Measurements from ENCODE around the gene GDA. TPM values are rescaled to one million over a fixed set of nuclear protein-coding genes. Genes with fewer than 3 reads are reported as not detected.

GDA gene
- total and polyA plus RNA-seq, 2 of the 8 experiments (the other 6 are each of a cell fraction or from before 2014, with no cell fraction given): 0.35 to 3.0 TPM

- ChIA-PET CTCF (ENCODE audit: partially characterized antibody) (interaction anchor here (1.3 kb wide), 1 partner anchor 140 kb away, joined by 4 read pairs; no protein-coding TSS in a partner anchor), POLR2A (ENCODE audit: partially characterized antibody) (interaction anchor here (0.9 kb wide), 1 partner anchor 224 kb away, joined by 3 read pairs; no protein-coding TSS in a partner anchor)
- Histone ChIP-seq H2AK5ac (ENCODE audit: low read depth, low read length) (no peak overlapping the region), H4K8ac (ENCODE audit: extremely low read depth, insufficient read depth, low read length) (no peak overlapping the region), H3K79me1 (ENCODE audit: low read depth, low read length) (no peaks in the 10 kb centered on the region), H4K91ac (replicated peaks; ENCODE audit: insufficient read length, low read length) (no peak overlapping the region), H3K36me3 (ENCODE audit: control insufficient read depth in 2 of 4, insufficient read depth in 4 of 4, low read length in 3 of 4) (no peaks in the 10 kb centered on the region), H3K4me1 (replicated peaks in 1 of 4; ENCODE audit: control insufficient read depth in 3 of 4, insufficient read depth in 4 of 4, low read length in 3 of 4) (no peaks in the 10 kb centered on the region), H3K18ac (ENCODE audit: extremely low read depth, low read length) (no peak overlapping the region), H3K23ac (ENCODE audit: insufficient read length) (no peak overlapping the region), H2BK120ac (replicated peaks; ENCODE audit: low read depth, low read length) (no peak overlapping the region), H3K27ac (ENCODE audit: low read depth, low read length) (no peak overlapping the region), H2BK12ac (ENCODE audit: low read depth, low read length) (no peak overlapping the region), H2BK20ac (ENCODE audit: low read length) (no peak overlapping the region), H3K9me3 (ENCODE audit: insufficient read depth in 2 of 2, low read depth in 1 of 2, low read length in 1 of 2) (no peaks in the 10 kb centered on the region; a peak in 1 of 4 replicates), H3K4me3 (ENCODE audit: extremely low read depth in 1 of 4, insufficient read depth in 2 of 4, low read depth in 3 of 4, low read length in 4 of 4) (no peak overlapping the region), H2AFZ (ENCODE audit: low read length) (no peak overlapping the region), H4K20me1 (replicated peaks in 1 of 2; ENCODE audit: control insufficient read depth in 1 of 2, insufficient read depth in 2 of 2, low read length in 2 of 2) (no peaks in the 10 kb centered on the region), H3K79me2 (ENCODE audit: control insufficient read depth in 1 of 2, insufficient read depth in 2 of 2, low read length in 2 of 2) (no peaks in the 10 kb centered on the region), H3K23me2 (ENCODE audit: low read depth, low read length) (no peaks in the 10 kb centered on the region), H4K5ac (ENCODE audit: insufficient read length, low read depth, low read length) (no peak overlapping the region), H2BK15ac (ENCODE audit: low read length) (no peak overlapping the region), H3K4me2 (ENCODE audit: insufficient read depth in 1 of 2, low read depth in 2 of 2, low read length in 2 of 2) (no peak overlapping the region), H3K14ac (ENCODE audit: insufficient read length) (no peak overlapping the region), H3K4ac (replicated peaks; ENCODE audit: insufficient read length, low read depth, low read length) (no peak overlapping the region), H3K9ac (replicated peaks in 1 of 4; ENCODE audit: extremely low read depth in 1 of 4, low read depth in 3 of 4, low read length in 3 of 4) (no peak overlapping the region), H2BK5ac (ENCODE audit: low read depth, low read length) (no peak overlapping the region), H3K56ac (replicated peaks; ENCODE audit: insufficient read length, low read depth, low read length) (no peak overlapping the region), H3K27me3 (replicated peaks in 1 of 4; ENCODE audit: control insufficient read depth in 3 of 4, extremely low read depth in 1 of 4, insufficient read depth in 3 of 4, low read length in 3 of 4) (no peaks in the 10 kb centered on the region)
- 91% methylated on average over 3 of the region's 3 CpGs; no CpG with 5 or more reads in 1 of the 2 experiments for WGBS, 2 experiments (ENCODE audit: extremely low coverage in 1 of 2, insufficient coverage in 1 of 2, insufficient read length in 1 of 2, insufficient replicate concordance in 2 of 2, low coverage in 1 of 2, low lambda C conversion rate in 2 of 2, missing lambda C conversion rate in 1 of 2)
- FAIRE-seq (no peak), DNase-seq (ENCODE audit: low read depth in 1 of 2, low spot score in 2 of 2) (no peak)
- TF ChIP-seq RBBP5 (IDR thresholded peaks at IDR 0.05; ENCODE audit: borderline replicate concordance, low read depth, low read length) (no peak), KDM4A (IDR thresholded peaks at IDR 0.05; ENCODE audit: low read depth, low read length, severe bottlenecking) (no peak), ZNF274 (IDR thresholded peaks at IDR 0.05; ENCODE audit: borderline replicate concordance, extremely low read depth, low read length) (no peak), SIX5 (IDR thresholded peaks at IDR 0.05; ENCODE audit: low read depth, low read length) (no peak), CTBP2 (IDR thresholded peaks at IDR 0.05; ENCODE audit: borderline replicate concordance, insufficient read depth, insufficient read length, low read length) (no peak), HDAC2 (IDR thresholded peaks at IDR 0.05; ENCODE audit: borderline replicate concordance in 1 of 2, low read depth in 2 of 2, low read length in 2 of 2) (no peak), POLR2AphosphoS5 (IDR thresholded peaks at IDR 0.05; ENCODE audit: low read depth, low read length) (no peak), E2F6 (IDR thresholded peaks at IDR 0.05) (no peak), YY1 (IDR thresholded peaks at IDR 0.05; ENCODE audit: low read depth, low read length) (no peak), CHD2 (IDR thresholded peaks at IDR 0.05; ENCODE audit: low read length) (no peak)
- TF ChIP-seq, protein P1, sequence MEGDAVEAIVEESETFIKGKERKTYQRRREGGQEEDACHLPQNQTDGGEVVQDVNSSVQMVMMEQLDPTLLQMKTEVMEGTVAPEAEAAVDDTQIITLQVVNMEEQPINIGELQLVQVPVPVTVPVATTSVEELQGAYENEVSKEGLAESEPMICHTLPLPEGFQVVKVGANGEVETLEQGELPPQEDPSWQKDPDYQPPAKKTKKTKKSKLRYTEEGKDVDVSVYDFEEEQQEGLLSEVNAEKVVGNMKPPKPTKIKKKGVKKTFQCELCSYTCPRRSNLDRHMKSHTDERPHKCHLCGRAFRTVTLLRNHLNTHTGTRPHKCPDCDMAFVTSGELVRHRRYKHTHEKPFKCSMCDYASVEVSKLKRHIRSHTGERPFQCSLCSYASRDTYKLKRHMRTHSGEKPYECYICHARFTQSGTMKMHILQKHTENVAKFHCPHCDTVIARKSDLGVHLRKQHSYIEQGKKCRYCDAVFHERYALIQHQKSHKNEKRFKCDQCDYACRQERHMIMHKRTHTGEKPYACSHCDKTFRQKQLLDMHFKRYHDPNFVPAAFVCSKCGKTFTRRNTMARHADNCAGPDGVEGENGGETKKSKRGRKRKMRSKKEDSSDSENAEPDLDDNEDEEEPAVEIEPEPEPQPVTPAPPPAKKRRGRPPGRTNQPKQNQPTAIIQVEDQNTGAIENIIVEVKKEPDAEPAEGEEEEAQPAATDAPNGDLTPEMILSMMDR (IDR thresholded peaks at IDR 0.05; ENCODE audit: control extremely low read depth in 1 of 3, insufficient read depth in 1 of 3, low read depth in 1 of 3, low read length in 3 of 3): no peak
Measured at GRCh38 chr9:72141484-72141883, 7.8 kb upstream of the GDA start.
